GM21717 (cell line): Measurements from ENCODE around the gene MRRF.
A peak's percentile ranks its signal among the peaks of the same experiment; 100 is the strongest.

Experiments
- ATAC-seq: cut with Tn5 transposase; IDR thresholded peaks from one replicate; pipeline ENCODE4 v1.9.1; 2021; ENCODE audit warnings: mild to moderate bottlenecking, moderate library complexity; ENCODE audit not compliant: unreplicated experiment

MRRF gene

DNA sequence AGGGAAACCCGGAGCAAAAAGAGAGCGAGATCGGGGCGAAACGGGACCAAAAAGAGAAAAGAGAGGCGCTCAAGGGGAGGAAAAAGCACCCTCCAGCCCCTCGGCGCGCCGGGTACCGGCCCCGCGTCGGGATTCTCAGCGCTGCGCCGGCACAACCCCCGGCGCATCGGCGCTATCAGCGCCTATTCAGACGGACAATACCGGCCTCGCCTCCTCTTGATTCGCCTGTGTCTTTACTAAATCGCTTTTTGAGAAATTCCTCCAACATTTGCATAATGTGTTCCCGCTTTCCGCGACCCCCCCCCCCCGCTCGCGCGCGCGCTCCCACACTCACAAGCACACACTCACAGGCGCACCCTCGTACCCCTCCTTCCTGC is 36.5 kb upstream of the MRRF start:
- no peak for ATAC-seq

DNA sequence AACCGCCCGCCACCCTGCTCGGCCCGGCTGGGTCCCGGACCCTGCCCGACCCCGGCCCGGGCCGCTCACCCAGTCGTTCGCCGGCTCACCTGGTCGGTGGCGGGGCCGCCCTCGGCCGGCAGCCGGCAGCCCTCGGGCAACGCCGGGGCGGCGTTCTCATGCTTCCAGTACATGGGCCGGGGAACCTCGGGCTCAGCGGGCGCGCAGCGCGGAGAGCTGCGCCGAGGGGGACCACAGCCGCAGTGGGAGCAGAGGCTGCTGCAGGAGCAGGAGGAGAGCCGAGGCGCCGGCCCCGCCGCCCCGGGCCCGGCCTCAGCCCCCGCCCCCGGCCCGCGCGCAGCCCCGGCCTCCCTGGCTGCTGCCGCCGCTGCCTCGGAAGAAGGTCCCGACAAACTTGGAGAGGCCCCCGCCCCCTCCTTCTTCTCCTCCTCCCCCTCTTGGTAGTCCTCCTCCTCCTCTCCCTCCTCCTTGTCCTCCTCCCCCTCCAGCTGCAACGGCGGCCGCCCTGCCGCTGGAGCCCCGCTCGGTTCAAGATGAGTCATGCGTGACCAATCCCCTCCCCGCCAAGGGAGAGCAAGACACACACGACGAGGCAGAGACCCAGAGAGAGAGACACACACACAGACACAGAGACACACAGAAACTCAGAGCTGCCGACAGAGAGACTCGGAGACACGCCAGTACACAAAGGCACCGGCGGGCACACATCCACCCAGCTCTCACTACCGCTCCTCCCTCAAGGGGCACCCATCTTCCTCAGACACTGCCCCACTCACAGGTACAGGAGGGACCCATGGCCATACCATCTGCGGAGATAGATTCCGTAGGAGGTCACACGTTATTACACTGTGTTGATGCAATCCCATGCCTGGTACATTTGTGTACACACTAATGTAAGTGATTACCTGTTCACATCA is 35.9 kb upstream of the MRRF start, which contains the start of gene LHX6:
LHX6 (minus strand) TSS at position 390 of the 917 bp plus-strand sequence; CDS start at position 173, 217 bp downstream.
- ATAC-seq = no peak

DNA sequence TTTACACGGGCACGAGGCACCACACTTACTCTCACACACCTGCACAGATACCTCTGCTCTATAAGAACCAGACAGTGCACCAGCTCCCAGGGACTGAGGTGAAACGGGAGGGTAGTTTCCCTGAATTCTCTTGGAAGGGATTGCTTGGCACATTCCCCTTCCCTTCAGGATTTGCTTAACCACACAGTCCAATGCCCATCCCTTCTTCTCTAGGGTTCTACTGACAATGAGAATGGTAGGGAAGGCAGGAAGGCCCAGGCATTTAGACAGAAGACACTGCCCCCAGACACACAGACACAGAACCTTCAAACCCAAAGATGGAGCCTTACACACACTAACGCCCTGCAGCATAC is 35.2 kb upstream of the MRRF start:
- no peak for ATAC-seq

DNA sequence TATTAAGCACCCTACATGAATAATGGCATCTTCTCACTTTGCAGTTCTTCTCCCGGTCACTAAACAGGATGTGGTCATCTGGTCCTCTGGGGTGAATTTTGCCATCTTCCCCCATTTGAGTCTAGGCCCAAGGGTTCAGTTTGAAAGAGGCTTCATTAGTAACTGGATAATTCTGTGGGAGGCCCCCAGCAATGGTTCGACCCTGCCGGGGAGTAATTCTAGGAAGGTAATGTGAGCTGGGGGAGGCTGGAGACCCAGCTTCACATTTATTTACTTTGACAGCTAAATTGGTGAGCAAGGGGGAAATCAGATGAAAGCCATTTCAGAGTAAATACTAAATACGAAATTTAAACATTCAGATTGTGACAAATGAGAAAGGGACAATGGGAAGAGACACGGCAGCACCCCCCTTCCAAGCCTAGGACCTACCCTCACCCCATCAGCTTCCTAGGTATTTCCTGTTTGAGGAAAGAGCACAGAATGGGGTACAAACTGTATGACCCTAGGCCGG is 31.8 kb upstream of the MRRF start:
- ATAC-seq = no peak

DNA sequence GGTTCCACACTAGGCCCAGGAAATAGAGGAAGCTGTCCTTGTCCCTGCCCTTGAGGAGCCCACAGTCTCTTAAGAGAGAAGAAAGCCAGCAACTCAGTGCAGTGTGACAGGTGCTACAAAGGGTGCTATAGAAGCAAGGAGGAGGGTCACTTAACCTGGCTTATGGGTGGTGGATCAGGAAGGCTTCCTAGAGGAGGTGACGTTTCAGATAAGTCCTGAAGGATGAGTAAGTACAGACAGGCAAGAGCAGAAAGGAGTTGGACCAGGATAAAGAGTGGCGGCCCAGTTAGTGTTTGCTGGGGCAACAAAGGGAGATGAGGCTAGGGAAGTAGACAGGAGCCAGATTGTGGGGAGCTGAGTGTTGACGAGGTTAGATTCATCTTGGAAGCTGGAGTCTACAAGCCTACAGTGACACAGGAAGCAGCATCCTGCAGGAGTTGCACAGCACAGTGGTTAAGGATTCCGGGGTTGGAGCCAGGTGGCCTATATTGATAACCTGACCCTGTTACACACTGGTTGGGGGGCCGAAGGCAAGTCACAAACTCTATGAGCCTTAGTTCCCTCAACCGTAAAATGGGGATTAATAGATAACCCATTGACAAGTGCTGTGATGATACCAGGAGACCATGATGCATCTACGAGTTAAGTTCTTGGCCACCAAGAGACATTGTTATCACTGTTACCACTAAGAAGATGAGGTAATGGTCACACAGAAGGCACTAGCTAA is 30.5 kb upstream of the MRRF start:
- no peak for ATAC-seq

DNA sequence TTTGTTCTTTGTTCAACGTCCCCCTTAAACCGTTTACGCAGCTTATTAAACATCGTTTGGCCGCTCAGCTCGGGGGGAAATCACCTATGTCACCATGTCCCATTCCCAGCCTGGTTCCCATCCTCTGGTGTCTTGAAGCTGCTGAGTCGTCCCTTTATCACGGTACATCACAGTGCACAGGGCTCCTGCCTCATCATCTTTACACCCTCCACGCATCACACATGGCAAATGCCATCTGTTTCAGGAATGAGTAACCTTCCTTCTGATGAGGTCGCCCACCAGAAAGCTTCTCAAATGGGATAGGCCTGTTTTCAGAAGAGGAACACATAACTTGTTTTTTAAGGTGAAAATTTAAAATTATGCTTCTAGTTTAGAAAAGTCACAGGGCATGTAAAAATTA is 28.0 kb upstream of the MRRF start:
- no peak for ATAC-seq

DNA sequence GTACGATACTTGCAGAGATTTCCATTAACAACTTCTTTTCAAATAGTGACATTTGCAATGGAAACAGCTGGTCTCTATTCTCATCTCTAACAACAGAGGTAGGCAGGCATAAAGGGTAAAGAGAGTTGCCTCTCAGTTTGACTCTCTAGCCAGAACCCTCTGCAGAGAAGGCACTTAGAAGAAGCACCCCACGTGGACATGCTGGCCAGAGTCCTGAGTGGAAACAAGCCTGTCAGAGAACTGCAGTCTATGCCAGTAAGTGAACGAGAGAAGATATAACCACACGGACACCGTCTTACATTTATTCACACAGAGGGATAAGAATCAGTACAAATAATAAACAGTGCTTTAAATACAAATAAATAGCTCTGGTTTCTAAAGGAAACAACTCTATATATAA is 25.0 kb upstream of the MRRF start:
- no peak for ATAC-seq

DNA sequence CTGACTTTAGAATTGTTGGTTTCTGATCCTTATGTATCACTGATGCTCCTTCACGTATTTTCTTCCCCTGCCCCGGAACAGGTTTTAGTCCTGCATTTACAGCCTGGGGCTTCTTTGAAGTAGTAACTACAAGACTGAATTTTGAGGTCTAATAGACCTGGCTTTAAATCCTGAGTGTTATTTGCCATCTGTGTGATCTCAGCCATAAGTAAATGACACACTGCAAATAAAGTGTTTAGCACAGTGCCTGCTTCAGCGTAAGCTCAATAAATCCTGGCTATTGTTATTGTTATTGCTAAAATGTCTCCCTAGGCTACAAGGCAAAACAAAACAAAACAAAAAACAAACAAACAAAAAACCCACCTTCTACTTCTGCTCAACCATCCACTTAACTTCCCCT is 20.3 kb upstream of the MRRF start:
- no peak for ATAC-seq

DNA sequence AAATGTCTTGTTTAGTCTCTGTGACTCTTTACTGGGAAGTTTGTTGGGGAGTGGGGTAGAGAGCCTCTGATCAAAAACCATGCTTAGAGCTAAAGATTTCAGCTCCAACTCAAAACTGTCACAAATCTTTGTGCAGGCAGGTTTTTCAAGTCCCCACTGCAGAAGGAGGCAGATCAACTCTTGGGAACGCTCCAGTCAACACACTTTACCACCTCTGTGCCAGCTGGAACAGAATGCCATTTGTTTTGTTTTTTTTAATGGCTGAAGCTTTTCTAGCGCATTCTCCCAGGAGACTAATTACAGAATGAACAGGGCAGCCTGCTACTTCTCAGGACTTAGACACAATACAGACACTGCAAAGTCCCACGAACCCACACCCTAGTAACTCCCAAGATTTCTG is 18.0 kb upstream of the MRRF start:
- ATAC-seq = no peak

DNA sequence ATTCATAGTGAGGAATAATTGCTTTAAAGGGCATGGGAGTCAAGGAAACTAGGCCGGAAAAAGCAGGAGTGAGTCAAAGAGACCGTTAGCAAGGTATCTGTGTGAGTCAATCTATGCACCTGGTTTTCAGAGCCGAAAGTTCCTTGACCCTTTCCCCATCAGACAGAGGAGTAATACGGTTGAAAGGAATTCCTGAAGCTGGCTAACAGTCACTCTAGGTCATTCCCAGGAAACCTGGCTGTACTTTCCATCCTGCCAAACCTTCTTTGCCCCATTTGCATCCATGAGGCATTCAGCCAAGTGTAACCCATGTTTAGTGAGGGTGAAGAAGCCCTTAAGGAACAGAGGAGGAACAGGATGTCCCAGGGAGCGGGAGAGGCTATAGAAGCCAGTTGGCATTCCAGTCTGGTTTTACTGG is 16.2 kb upstream of the MRRF start:
- no peak for ATAC-seq

DNA sequence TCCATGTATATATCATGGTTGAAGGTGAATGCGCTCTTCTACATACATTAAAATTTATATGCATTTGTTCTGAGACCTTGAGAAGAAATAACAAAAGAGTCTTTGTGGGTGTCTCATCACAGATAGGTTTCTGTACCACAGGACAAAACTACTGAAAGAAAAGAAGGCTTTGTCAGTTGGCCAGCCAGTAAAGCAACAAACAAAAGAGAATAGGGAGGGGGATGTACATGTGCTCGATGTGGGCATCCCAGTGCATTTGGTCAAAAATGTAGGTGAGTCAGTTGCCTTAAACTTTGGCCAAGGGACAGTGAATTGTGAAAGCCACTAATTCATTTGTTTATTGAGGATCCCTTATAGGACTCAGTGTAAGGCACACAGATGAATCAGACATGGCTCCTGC is 13.3 kb upstream of the MRRF start:
- ATAC-seq = no peak

DNA sequence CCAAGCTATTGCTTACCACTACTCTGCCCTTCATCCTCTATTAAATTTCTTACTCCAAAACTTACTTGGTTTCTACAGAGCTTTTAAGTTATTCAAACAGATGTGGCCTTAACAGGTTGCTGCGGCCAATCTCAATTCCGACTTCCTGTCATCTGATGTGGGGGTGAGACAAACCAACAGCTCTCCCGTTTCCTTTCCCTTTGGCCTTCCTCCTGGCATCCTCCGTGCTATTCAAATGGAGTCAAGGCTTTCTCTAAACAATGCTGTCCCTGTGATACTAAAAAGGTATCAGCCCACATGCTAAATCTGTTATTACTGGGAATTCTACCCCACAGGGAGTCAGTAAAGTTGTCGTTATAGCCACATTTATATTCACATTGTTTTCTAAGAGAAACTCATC is 11.9 kb upstream of the MRRF start:
- ATAC-seq = no peak

DNA sequence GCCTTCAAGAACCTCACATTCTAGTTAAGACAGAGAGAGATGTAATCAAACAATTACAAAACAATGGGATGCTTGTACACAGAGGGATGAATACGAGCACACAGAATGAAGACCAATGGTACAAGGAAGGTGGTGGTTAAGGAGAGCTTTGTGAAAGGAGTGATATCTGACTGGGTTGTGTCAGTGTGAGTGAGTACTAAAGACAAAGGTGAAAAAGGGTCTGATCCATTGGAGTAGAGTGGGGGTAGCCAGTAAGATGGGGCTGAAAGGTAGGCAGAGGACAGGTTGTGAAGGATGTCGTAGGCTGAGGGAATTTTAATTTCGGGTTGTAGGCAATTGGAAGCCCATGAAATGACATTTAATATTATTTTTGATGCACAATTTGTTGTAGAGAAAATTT is 9.9 kb upstream of the MRRF start:
- no peak for ATAC-seq

DNA sequence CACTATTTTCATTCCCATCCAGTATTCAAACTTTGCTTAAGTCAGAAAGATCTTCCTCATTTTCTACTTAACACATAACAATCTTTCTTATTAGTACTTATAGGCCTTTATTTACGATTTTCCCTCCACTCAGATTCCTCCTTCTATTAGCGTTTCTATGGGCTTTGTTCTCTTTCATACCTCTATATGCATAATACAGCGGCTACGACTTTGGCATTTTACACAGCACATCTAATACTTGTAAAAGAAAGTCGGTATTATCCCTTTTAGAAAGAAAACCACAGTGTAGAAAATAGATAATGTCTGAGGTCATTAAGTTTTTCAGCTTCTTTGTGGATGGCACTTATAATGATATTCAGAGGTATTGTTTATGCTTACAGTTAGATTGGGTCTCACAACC is 8.5 kb upstream of the MRRF start:
- ATAC-seq = no peak

DNA sequence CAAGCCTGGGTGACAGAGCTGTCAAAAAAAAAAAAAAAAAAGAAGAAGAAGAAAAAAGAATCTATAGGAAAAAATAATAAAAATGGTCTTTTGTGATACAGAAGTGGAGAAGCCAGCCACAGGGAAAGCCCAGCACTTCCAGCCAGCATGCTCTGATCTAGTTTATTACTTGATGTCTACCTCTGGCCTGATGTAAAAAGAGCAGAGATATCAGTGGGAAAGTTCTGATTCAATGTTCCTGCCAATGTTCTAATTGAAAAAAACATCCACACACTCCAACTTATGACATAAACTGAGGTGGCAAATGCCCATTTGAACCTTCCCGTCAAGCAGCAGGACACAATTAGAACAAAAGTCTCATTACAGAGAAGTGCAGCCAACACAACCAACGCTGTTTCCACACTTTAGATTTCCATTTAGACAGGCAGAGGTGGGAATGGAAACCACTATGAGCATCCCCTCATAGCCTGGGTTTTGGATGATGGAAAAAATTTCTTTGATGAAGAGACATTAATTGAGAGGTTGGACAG is 5.7 kb upstream of the MRRF start:
- no peak for ATAC-seq

DNA sequence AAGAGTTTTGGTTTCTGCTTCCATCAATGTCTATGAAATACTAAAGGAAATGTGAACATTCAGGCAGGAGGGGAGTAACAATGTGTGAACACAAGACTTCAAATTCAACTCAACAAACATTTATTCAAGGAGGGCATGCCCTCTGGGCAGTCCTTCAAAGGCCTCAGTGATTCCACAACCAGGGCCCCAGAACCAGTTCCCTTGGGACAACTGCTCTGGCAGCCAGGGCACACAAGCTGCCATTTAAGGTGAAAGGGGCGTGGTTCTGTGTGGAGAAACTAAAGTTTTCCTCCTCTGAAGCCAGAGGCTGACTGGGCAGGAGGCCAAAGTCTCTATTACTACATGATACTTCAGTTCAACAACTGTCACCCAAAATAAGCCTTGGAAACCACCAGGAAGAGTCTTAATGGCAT is 3.2 kb upstream of the MRRF start:
- ATAC-seq = no peak

DNA sequence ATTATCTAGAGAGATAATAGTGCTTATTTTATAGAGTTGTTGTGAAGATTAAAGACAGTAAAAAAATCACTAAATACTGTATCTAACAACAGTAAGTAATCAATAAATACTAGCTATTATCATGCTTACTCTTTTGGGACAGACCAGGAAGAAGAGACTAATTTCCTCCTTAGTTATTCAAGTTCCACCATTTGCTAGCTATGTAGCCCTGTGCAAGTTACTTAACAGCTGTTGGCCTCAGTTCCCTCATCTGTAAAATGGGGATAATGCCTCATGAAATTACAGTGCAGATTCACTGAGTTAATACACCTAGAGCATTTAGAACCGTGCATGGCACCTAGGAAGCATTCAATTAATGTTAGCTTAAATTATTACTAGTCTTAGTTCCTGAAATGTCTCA is 2.6 kb upstream of the MRRF start:
- no peak for ATAC-seq

DNA sequence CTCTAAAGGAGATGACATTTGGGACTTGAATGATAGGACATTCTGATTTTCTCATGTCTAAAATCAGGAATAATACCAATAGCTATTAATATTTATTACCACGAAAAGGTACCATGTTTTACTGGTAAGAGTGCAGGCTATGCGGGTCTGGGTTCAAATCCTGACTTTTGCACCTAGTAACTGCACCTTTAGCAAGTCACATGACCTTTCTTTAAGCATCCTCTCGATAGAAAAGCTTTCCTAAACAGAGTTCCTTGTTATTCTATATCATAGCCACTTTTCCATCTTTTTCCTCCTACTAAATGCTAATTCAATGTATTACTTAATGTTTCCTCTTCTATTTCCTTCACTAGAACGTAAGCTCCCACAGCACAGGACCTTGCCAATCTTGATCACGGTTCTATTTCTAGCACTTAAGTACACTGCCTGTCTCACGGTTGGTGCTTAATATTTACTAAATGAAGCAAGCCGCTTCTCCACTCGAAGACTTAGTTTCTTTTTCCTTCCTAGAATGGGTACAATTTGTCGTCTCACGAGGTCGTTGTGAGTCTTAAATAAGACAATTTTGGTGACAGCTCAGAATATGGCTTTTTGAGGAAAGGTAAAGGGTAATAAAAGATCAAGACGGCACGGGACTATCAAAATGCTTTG is 858 bp upstream of the MRRF start:
- ATAC-seq = no peak

DNA sequence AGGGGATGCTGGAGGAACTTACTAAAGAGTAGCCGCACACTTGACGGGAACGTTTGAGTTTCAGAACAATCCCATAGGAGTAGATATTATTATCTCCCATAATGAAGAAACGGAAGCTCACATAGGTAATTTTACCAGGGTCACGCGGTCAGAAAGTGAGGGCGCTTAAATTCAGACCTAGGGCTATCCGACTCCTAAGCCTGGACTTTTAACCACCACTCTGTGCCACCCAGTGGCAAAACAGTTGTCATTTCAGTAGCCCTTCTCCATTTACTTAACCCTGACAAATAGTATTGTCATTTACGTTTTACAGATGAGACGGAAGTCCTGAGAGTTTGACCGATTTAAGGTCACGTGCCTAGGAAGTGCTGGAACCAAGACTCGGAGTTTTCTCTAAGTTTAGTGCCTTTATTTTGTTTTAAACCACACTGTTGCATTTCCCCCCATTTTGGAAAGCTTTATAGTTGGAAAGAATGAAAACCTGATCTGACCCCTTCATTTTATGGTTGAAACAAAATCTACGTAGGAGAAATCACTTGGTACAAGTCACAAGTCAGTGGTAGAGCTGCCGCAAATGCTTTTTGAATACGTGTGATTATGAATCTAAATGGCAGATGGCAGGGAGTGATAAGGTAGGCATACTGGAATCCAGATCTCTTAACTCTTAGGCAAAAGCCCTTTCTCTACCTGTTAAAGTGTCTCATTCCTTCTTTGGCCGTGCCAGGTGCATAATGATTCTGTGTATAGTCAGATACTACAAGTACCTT is 650 bp downstream of the MRRF start:
- peak; percentile 22 for ATAC-seq

DNA sequence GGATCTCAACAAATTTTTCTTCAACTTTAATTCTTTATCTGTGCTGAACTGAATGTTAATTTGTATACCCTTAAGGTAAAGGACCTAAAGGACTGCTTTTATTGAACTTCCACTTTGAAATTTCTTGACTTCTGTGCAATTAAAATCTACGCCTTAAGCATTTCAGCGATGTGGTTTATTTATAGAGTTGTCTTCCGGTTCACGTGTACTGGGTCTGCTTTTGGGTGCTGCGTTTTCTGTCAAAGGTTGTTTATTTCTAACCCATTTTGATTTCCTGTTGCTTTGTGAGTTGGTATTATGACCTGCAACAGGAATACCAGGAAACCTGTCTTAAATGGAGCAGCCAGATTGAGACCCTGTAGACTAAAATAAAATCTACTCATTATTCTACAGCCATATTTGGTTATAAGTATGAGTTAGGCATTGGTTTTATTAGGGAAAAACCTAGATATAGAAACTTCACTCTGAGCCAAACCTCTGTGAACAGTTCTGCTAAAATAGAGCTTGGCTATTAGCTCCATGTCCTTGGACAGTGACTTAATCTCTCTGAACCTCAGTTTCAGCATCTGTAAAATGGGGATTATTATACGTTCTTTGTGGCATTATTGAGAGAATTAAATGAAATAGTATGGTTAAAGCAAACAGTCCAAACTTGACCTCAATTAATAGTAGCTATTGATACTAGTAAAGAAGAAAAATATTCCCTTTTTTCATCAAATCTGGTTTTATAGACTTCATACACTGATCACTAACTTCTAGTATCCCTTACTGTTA is 3.5 kb downstream of the MRRF start:
- no peak for ATAC-seq
